Hematopoietic multipotent progenitor cell treated with erythropoietin and hydrocortisone succinate and interleukin-3 and kit ligand, for 8 days (in vitro differentiated cells): ENCODE measurements around the gene MBD6.

ENCODE experiments used
- DNase-seq: peaks from one replicate; pipeline ENCODE4 v3.0.0-alpha.2; 2015

The MBD6 gene

DNA sequence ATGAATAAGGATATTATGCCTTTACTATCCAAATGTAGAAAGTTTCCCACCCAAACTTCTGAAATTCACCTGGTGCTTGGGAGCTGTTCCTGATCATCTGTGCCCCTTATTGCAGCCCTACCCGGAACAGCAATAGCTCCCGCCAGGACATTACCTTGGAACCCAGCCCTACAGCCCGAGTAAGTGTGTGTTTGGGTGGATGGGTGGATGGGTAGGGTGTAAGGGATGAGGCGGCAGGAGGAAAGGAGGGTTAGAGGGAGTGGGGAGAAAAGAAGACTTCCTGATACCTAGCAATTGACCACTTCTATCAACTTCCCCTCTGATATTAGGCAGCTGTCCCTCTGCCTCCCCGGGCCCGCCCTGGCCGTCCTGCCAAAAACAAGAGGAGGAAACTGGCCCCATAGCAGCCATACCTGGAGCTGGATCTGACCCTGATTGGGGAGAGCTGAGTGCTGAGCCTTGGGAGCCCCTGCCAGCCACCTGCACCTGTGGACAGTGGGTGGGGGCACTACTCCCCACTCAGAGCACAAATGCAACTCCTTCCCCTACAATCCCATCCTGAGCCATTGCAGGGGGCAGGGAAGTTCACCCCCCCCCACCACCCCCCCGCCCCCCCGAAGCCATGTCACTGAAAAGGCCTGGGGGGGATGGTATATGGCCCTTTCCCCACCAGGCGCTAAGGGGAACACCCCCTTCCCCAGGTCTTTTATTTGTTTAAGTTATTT is 6.4 kb downstream of the MBD6 start:
- DNase-seq = no peak

DNA sequence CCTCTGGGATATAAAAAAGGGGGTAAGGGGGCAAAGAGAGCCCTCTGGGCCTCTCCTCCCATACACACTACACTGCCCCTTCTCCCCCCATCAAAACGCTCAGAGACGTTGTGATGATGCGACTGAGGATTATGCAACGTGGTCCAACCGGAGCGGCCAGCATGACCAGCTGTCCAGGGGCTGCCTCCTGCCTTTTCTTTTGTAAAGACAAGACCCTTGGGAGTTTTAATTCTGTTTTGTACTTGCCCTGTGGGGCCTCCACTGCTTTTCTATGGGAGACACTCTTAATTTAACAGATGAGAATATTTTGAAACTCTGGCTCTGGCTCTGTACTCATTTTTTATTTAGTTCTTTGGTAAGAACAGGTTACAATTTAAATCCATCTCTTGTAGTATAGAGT is 7.2 kb downstream of the MBD6 start:
- no peak for DNase-seq

DNA sequence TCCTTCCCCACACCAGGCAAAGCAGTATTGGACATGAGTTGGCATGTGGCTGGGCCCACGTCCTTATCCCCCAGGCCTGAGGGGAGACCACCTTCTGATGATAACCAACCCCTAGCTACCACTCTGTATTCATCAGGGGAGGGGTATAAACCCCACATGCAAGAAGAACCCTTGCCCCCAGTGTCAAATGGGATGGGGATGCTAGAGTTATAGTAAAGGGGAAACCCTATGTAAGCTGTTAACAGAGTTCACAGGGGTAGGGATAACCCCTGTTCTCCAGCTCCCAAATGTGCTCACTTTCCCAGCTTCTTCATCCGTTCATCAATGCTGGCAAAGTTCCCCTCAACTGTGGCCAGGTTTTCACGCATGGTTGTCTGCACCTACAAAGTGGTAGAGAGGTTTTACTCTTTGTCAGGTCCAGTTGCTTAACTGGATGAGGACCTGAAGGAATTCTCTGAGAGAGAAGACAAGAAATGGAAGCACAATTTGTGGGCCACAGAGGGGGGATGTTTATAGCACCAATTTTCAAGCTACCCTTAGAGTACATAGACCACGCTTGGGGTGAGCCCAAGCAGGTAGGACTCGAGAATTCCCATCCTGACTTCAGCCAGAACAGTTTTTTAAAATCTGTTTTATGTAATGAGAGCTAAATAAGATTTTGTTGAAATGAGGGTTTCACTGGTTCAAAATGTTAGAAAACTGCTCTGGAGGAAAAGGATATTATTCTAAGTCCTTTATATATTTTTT is 7.9 kb downstream of the MBD6 start:
- no peak for DNase-seq

DNA sequence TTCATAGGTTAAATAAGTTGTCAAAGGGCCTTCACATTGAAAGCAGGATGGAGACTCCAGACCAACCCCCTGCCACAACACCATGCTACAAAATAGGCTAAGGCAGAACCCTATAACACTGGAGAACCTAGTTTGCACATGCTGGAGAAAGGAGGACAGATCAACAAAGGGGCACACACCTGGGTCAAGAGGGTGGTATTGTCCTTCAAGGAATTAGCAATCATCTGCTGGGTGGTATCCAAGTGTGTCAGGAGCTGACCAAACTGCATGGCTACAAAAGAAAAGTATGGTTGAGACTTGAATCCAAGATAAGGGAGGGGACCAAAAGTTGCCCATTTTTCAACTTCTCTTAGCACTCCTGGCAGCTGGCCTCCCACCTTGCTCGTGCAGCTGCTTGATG is 9.2 kb downstream of the MBD6 start:
- DNase-seq = no peak

DNA sequence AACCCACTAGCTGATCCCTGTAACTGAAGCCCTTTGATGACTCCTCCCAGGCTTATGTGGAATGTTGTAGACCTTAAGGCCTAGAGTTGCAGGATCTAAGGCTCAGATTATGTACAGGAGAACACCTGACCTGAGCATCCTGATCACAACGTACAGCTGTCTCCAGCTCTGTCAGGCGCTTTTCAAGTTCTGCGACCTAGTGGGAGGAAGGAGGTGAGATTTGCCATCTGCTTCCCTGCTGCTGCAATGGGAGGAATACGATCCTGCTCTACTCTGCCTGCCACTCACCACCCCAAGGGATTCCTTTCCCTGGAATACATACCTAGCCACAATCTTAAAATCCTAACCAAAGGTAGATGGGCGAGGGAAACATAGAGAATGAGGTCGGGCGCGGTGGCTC is 10.5 kb downstream of the MBD6 start:
- no peak for DNase-seq

DNA sequence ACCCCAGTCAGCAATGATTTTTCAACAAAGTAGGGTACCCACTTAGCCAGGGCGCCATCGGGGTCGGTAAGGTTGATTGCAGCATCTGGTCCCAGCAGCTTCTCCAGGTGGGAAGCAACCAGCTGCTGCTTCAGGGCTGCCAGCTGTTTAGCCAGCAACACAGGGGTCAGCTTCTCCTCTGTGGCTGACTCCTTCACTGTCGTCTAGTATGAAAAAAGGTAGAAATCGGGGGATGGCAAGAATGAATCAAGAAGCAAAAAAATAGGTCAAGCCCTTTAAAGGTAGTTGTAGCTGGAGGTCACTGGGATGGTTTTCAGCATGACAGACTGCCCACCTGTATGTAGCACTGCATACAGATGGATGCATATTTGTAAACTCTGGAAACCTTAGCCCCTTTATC is 11.6 kb downstream of the MBD6 start:
- DNase-seq = no peak

DNA sequence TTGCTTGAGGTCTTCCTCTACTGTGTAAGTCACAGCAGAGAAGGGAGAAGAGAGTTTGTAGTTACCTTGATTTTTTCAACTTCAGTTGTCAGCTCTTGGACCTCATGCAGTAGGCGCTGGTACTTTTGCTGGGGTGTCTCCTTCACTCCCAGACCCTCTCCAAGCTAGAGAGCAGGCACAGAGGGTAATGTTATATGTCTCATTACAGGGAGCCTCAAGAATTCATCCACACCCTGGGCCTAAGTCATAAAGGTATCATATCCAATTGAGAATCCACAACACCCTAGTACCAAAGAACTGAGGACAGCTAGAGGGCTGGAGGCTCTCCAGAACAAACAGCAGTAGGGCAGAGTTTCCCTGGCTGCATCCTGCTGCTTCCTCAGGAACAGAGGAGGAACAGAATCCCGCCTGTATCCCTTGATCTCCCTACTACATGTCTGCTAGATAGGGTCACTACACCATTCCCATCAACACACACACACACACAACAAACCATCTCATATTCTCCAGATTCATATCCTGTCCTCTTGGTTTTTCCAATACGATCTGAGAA is 12.4 kb downstream of the MBD6 start:
- no peak for DNase-seq

DNA sequence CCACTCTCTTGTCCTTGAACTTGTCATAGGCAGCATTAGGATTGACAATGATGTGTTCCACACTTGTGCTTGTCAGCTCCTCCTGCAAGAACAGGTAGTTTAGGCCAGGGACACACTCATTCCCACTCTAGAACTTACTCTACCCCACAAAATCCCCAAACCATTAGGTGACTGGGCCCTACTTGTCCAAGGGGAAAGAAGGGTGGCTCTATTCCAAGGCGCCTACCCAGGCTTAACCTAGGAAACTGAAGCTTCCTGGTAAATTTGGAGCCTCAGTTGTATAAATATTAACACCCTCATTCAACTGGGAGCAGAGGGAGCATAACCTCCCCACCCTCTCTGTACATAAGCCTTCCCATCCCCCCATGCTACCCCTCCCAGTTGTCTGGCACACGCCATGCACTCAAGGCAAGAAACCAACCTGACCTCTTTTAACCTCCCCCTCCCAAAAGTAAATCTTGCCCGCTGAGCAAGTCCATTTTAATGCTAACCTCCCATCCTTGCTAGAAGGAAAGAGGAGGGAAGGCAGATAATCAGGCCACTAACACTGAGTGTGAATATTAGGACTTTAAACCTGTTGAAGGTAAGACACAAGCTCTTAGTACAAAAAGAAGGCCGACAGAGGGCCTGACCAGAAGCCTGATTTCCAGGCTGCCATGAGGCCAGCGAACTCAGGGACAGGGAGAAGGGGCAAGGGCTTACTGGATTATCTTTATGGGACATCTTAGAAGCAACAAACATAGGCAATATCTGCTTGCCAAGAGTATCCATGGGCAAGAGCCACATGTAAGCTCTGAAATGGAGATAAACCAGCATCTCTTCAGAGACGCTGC is 13.4 kb downstream of the MBD6 start:
- no peak for DNase-seq

DNA sequence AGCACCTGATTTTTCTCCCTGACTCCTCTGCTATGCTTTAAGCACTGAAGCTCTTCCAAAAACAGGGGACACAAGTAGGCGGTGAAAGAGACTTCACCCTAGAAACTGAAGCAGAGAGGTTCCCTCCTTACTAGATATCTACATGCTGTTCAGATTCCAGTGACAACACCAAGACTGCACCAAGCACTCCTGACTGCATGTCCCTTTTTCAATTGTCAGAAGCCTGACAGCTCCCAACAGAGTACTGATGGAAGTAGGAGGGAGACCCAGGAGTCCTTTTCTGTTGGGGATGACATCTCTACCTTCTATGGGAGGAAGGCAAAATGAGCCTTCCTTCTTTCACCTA is 13.9 kb downstream of the MBD6 start:
- DNase-seq = no peak

DNA sequence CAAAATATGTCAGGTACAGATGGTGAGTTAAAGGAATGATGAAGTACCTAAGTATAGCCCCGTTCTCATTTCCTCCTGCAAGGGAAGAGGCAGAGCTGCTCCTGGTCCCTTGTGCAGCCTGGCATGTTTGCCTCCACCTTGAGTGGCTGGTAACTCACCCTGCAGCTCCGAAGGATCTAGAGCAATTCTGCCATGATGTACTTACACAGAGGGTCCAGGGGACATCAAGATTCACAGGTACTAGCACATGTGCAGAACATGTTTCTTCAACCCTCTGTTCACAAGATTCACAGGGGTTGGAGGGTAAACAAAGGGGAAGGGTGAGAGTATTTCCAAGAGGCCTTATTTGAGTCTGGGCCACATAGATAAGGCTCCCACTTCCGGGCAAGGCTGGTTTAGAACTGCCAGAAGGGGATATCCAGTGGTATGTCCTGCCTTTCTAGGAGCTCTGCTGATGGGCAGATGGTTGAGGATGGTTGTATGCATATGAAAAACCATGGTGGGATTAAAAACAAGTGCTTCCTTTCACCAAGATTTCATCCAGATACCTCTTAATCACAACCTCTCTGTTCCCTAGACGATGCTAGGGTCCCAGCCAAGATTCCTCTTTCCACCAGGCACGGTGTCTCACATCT is 16.6 kb downstream of the MBD6 start:
- DNase-seq = peak; percentile 96

DNA sequence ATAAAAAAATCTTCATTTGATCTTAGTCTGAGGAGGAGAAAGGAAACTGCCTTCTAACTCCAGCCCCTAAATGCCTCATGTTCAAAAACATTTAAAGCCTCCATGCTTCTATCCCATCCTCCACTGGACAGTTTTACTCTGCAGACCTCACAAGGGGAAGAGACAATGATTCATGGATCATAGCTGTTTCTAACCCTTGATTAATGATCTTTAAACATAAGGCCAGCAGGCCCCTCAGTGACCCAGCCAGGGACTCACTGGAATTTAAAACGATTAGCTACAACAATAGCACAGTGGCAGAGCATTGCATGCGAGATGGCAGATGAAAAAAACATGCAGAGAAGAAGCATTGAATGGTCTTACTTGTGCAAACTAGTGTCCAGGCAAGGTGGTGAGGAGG is 18.4 kb downstream of the MBD6 start:
- no peak for DNase-seq

DNA sequence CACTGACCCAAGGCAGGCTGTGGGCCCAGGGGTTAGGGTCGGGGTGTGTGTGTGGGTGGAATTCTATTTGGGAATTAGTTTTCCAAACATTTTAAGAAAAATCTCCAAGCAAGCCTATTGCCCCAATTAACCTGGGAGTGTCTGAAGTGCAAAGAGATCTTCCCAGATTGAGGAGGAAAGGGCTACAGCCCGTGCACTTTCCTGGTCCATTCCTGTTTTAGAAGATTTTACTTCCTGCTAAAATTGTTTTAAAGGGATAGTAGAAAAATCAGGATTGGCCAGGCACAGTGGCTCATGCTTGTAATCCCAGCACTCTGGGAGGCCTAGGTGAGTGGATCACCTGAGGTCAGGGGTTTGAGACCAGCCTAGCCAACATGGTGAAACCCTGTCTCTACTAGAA is 19.1 kb downstream of the MBD6 start:
- DNase-seq = no peak

DNA sequence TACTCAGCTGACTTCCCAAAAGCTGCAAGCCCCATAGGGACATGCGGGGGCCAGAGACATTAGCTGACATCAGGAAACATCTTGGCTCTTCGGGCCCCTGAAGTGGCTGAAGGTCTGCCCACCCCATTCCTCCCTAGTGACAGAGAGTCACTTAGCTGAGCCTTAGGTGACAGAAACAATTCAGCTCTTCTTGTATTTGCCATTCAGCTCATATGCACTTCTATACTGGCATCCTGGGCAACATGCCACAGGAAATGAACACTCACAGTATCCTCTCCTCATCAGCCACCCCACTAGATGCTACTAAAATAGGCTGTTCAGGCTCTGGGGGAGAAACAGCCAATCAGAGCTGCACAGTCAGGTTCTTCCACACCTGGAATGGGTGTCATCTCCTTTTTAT is 21.0 kb downstream of the MBD6 start:
- DNase-seq = no peak

DNA sequence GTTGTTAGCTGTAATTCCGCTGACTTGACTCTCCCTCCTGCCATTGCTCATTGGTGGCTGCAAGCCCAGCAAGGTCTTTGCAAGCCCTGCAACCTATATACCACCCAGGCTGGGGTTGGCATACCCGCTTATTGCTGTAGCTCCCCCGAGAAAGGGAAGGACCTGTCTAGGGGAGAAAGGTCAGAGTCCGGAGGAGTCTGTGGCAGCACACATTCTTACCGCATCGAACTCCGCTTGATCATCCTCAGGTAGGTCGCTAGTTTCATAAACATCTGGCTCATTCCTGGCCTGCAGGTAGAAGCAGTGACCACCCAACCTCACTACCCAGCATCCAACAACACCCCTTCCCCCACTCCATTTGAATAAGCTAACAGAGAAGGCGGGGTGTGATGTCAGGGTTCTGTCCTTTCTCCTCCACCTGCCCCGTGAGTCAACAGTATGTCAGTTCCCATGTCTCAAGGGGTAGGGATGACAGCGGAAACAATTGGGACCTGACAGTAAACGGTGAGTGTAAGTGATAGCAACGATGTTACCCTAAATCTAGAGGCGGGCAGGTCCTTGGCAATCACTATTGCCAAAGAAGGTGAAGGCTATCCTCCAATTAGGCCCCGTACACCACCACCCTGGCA is 23.3 kb downstream of the MBD6 start:
- DNase-seq = no peak

DNA sequence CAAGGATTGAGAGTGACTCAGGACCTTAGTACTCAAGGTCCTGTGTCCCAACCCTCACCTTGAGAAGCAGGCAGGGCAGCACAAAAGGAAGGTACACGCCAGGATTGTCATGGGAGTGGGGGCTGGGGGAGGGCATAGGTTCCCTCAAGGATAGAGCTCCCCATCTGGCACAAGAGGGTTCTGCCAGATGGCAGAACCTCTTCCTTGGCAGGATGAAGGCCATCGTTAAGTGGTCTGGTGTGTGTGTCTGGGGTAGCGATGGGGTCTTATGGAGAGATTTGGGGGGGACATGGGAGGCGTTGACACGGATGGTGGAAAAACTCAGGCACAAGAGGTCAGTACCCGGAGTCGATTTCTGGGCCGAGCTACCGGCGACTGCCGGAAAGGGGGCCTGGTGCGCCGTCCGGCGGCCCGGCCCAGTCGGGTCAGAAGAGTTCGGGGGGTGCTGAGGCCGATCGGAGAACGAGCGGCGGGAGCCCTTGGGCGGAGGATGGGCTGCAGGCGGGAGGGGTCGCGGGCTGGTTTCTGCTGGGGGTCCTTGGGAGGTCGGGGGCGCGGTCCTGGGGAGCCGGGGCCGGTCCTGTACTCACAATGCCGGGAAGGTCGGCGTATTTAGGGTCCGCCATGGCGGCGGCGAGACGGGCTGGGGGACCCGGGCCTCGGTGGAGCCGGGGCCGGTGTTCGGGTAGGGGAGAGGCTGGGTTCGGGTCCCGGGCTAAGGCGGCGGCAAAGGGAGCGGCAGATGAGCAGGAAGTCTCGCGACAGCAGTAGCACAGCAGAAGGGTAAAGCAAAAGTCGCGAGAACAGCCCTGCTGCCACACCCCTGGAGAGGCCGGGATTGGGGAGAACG is 24.0 kb downstream of the MBD6 start, which contains the start of gene DCTN2:
DCTN2 (minus strand) TSS at position 755 of the 850 bp plus-strand sequence; CDS start at position 626, 129 bp downstream.
- peak; percentile 99 for DNase-seq

DNA sequence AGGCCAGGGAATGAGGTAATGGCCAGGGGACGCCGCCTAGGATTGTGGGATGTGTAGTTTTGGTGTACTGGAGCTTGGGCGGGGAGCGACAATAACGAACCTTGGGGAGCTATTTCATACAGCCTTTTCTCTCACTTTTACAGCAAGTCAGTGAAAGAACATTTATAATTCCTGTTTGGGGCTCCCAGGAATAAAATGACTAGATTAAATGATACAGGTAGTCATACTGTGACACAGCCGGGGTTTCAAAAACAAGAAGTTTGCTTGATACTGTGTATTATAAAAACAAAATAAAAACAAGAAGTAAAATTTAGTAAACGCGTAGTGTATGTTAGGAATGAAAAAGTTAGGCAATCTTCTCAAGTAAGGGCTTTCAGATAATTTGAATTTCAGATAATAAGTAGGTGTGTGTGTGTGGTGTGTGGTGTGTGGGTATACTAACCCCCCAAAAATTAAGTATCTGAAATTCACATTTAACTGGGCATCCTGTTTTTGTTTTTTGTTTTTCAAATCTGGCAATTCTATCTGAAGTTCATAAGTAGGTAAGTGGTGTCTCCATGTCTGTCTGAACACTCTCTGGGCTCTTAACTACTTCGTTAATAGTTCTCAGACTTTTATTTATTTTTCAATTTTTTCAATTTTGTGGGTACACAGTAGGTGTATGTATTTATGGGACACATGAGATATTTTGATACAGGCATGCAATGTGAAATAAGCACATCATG is 24.8 kb downstream of the MBD6 start:
- DNase-seq = no peak

DNA sequence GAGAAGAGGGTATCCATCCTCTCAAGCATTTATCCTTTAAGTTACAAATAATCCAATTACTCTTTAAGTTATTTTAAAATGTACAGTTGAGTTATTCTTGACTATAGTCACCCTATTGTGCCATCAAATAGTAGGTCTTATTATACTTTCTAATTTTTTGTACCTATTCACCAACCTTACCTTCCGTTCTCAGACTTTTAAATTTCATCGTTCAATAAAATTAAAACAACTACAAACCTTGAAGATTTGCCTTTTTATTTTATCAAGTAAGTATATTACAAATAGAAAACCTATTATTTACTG is 25.3 kb downstream of the MBD6 start:
- no peak for DNase-seq

DNA sequence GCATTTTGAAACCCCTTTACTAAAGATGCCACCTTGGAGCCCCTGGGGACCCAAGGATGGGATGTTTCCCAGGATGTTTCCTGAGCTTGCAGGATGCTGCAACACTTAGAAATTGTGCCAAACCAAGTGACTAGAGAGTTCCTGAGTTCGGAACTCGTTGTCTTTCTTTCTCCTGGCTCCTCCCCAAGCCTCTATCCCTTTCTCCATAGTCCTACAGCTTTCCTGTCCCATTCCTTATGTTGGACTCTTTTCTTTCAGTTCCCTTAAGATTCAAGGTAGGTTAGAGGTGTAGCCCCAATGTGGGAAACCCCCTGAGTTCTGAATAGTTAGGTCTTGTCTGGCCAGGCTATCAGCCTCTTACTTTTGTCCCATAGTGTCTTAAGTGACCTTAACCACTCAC is 25.9 kb downstream of the MBD6 start:
- DNase-seq = no peak

DNA sequence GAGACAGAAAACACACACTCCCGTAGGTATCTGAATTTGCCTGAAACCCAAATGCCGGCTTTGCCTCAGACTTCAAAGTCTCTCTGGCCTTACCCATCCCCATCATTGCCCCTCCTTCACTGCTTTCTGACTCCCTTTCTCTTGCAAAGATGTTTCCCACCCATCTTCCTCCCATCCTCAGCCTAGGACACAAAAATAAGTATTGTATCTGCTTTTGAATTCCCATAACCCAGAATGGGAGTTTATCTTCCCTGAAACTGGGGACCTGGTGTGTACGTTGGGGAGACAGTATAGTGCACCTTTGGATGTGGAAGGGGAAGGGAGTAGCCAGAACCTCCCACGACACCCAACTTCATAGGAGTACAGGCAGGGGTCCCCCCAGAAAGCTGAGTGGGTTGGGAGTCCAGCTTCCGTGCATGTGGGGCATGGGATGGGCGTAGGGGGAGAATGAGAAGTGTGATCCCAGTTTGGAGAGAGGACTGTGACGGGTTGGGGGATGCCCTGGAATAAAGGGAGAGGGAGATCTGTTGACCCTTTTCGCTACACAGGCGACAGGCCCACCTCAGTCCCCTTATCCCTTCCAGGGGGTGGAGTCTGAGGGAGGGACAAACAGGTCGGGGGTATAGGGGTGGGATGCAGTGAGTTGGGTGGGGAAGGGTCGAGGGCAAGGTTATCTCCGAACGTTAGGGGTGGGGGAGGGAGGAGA is 26.7 kb downstream of the MBD6 start:
- DNase-seq = no peak

DNA sequence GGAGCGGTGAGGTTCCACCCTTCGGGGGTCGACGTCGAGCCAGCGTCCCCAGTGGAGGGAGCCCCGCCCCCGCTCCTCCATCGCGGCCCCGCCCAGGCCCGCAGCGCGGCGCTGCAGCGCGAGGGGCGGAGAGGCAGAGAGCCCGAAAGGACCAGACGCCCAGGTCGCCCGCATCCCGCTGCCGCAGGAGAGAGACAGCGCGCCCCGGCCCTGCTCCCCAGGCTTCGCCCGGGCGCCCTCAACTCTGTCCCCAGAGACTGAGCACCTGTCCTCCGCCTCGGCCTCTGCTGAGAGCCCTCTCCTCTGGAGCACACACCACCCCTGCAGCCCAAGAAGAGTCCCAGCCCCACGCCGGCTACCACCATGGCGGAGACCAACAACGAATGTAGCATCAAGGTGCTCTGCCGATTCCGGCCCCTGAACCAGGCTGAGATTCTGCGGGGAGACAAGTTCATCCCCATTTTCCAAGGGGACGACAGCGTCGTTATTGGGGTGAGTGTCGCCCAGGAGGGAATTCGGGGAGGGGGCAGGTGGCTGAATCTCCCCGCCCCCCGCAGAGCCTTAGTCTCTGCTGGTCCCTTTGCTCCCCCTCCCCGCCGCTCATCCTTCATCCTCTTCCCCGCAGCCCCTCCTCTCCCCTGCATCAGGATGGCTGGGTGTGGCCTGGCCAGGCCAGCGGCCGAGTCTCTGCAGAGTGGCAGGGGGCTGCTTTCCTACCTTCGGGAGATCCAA is 27.5 kb downstream of the MBD6 start, which contains the start of gene KIF5A:
KIF5A (plus strand) TSS at position 136 of the 732 bp plus-strand sequence; CDS start at position 364, 228 bp downstream.
- DNase-seq = peak; percentile 49
